Naive thymus-derived CD4-positive, alpha-beta T cell (primary cell): Measurements from ENCODE around the gene CPSF6. TPM values are rescaled to one million over a fixed set of nuclear protein-coding genes. Genes with fewer than 3 reads are reported as not detected.

ENCODE experiments used
- ATAC-seq: fragments of 150-1000 bp; cut with Tn5 transposase; 2 replicates; pipeline ENCODE4 v1.10.0; 2021; ENCODE audit warnings: mild to moderate bottlenecking, moderate library complexity
- CTCF ChIA-PET: fragments of 350-600 bp; sonication (Branson Sonifier 250); formaldehyde crosslinking; loops from one replicate; lab custom pipeline; 2021; ENCODE audit warnings: antibody characterized with exemption; lab: Charles Lee
- POLR2A ChIA-PET: fragments of 350-600 bp; sonication (Branson Sonifier 250); formaldehyde crosslinking; loops from one replicate; lab custom pipeline; 2021; ENCODE audit warnings: antibody characterized with exemption, inconsistent platforms; lab: Charles Lee
- DNase-seq, 9 donors: peaks; one replicate each; pipeline versions ENCODE4 v3.0.0 to v3.0.0-alpha.2; 2020 to 2022; ENCODE audit warnings: mixed read lengths in 1 of 9
- H3K27ac ChIP-seq: one replicate; pipeline ENCODE4 v1.7.0; 2013; ENCODE audit warnings: mild to moderate bottlenecking, low read depth, low read length, moderate library complexity
- H3K27me3 ChIP-seq, 2 donors: one replicate each; pipeline ENCODE4 v1.7.0; 2013; ENCODE audit warnings: low read length in 2 of 2, mild to moderate bottlenecking in 2 of 2, moderate library complexity in 2 of 2; ENCODE audit not compliant: control insufficient read depth in 2 of 2, insufficient read depth in 2 of 2
- H3K36me3 ChIP-seq, 3 experiments: 1 replicate in 2 of 3; 2 replicates in 1 of 3; pipeline ENCODE4 v1.7.0; 2013; ENCODE audit warnings: low read length in 3 of 3, mild to moderate bottlenecking in 3 of 3, moderate library complexity in 1 of 3; ENCODE audit not compliant: insufficient read depth in 3 of 3, control insufficient read depth in 2 of 3
- H3K4me1 ChIP-seq, 2 donors: one replicate each; pipeline ENCODE4 v1.7.0; 2013; ENCODE audit warnings: low read length in 2 of 2, mild to moderate bottlenecking in 2 of 2, moderate library complexity in 1 of 2; ENCODE audit not compliant: control insufficient read depth in 2 of 2, insufficient read depth in 2 of 2
- H3K4me3 ChIP-seq: 2 replicates; pipeline ENCODE4 v1.7.0; 2013; ENCODE audit warnings: mild to moderate bottlenecking, low read length
- H3K9me3 ChIP-seq, 3 experiments: 1 replicate in 2 of 3; 2 replicates in 1 of 3; pipeline ENCODE4 v1.7.0; 2013; ENCODE audit warnings: low read length in 3 of 3; ENCODE audit not compliant: control insufficient read depth in 2 of 3
- H3K27ac Mint-ChIP-seq, 9 donors: one replicate each; pipeline ENCODE4 v1.8.0; 2020 to 2022; ENCODE audit warnings: mixed read lengths in 9 of 9, mild to moderate bottlenecking in 8 of 9, moderate library complexity in 5 of 9, inconsistent platforms in 2 of 9
- H3K27me3 Mint-ChIP-seq, 5 donors: one replicate each; pipeline ENCODE4 v1.8.0; 2021 to 2022; ENCODE audit warnings: mixed read lengths in 5 of 5, mild to moderate bottlenecking in 1 of 5
- H3K36me3 Mint-ChIP-seq, 5 donors: one replicate each; pipeline ENCODE4 v1.8.0; 2020 to 2022; ENCODE audit warnings: mixed read lengths in 5 of 5, mild to moderate bottlenecking in 3 of 5, inconsistent platforms in 1 of 5
- H3K4me1 Mint-ChIP-seq, 7 donors: one replicate each; pipeline ENCODE4 v1.8.0; 2020 to 2022; ENCODE audit warnings: mixed read lengths in 7 of 7, mild to moderate bottlenecking in 3 of 7, inconsistent platforms in 1 of 7
- H3K4me3 Mint-ChIP-seq, 10 donors: one replicate each; pipeline ENCODE4 v1.8.0; 2020 to 2022; ENCODE audit warnings: mild to moderate bottlenecking in 10 of 10, mixed read lengths in 10 of 10, moderate library complexity in 6 of 10, inconsistent platforms in 2 of 10
- H3K9me3 Mint-ChIP-seq, 11 donors: one replicate each; pipeline ENCODE4 v1.8.0; 2020 to 2022; ENCODE audit warnings: mixed read lengths in 11 of 11, mild to moderate bottlenecking in 4 of 11, inconsistent platforms in 1 of 11, moderate library complexity in 1 of 11
- intact Hi-C, 2 donors: fragments of 100-400 bp; cut with micrococcal nuclease; formaldehyde crosslinking; loops; one replicate each; pipeline ENCODE4 v1.15.1; 2023
- polyA plus RNA-seq, 2 donors: library from polyadenylated mRNA; unstranded; fragments of 300-500 nt; fragmentation: Illumina TruSeq; gene quantifications; one replicate each; pipeline ENCODE4 v1.2.3, GENCODE V29; 2021
- total RNA-seq, 6 experiments: library from RNA in 5 of 6; stranded (reverse) in 5 of 6; gene quantifications; 1 replicate in 5 of 6; 2 replicates in 1 of 6; pipeline ENCODE4 v1.2.3 and lab custom pipeline; 2021 to 2026

The CPSF6 gene
- total and polyA plus RNA-seq, 7 experiments from 2014 or later = 33.2 to 127 (median 90.7) TPM

DNA sequence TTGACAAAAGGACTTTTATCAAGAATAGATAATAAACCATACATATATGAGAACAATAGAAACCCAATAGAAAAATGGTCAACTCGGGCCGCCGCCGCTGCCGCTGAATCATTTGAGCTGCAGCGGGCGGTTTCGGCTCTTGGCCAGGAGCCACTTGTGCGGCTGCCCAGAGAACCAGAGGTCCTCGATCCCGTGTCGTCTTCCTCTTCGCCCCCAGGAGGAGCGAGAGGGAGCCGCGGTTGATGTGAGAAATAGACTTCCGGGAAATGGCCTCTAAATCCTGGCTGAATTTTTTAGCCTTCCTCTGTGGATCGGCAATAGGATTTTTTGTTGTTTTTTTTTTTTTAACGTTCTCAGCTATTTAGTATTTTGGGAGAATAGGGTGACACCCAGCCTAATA lies 44.8 kb downstream of the CPSF6 start:
- Mint-ChIP-seq H3K36me3 (no peaks in the 10 kb centered on the region), H3K27ac (peak overlapping the region in 2 of 9 donors; percentile 32 to 52), H3K4me1 (peaks cover 11 to 33% (median 23%) of the 10 kb centered on the region in 7 donors), H3K4me3 (peak overlapping the region in 9 of 10 donors; percentile 48 to 84 (median 74)), H3K27me3 (peaks cover 0 to 38% (median 3%) of the 10 kb centered on the region in 5 donors), H3K9me3 (no peaks in the 10 kb centered on the region)
- ATAC-seq = peak; percentile 64
- Histone ChIP-seq H3K4me1 (peaks cover 3 to 6% of the 10 kb centered on the region in 2 donors), H3K27ac (no peak overlapping the region), H3K9me3 (no peaks in the 10 kb centered on the region), H3K36me3 (no peaks in the 10 kb centered on the region), H3K27me3 (no peaks in the 10 kb centered on the region), H3K4me3 (peak overlapping the region; percentile 37)
- ChIA-PET CTCF (no interaction called here), POLR2A (interaction anchor here (0.7 kb wide), 1 partner anchor 30 kb away, joined by 3 read pairs; no protein-coding TSS in a partner anchor)
- DNase-seq = peak in 1 of 9 donors; percentile 17
- intact Hi-C loops = no loop called here

DNA sequence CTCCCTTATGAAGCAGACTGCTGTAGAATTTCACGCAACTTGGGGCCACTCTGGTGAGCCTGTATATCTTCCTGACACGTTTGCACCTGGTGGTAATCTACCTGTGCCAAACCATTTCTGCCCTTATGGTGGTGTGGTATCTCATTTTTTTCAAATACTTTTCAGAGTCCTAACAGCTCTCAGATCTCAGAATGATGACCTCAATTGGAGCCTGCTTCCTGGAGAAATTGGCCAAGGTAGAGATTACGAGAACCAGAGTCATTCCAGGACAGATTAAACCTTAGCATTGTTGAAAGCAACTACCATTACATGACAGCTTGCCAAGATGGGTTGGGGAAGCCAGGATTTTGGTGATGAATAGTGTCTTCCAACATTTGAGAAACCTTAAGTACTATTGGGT lies 48.2 kb downstream of the CPSF6 start:
- ATAC-seq (no peak), DNase-seq (no peak)
- H3K4me3 Mint-ChIP-seq = no peak overlapping the region
- POLR2A ChIA-PET = interaction anchor here (0.9 to 1.8 kb wide), 3 partner anchors 12 to 46 kb away, joined by 3 to 10 read pairs (median 3); no protein-coding TSS in a partner anchor
- CTCF ChIA-PET = interaction anchor here (0.6 to 1.9 kb wide), 4 partner anchors 71 to 433 kb away, joined by 3 to 9 read pairs (median 5); no protein-coding TSS in a partner anchor
- H3K27me3 Mint-ChIP-seq = peaks cover 0 to 52% (median 14%) of the 10 kb centered on the region in 5 donors
- no peaks in the 10 kb centered on the region for H3K36me3 ChIP-seq
- H3K4me1 ChIP-seq = peaks cover 11 to 13% of the 10 kb centered on the region in 2 donors
- no peaks in the 10 kb centered on the region for H3K36me3 Mint-ChIP-seq
- H3K9me3 ChIP-seq = no peaks in the 10 kb centered on the region
- peaks cover 12 to 45% (median 34%) of the 10 kb centered on the region in 7 donors for H3K4me1 Mint-ChIP-seq
- H3K9me3 Mint-ChIP-seq = no peaks in the 10 kb centered on the region
- no peak overlapping the region for H3K4me3 ChIP-seq
- H3K27ac Mint-ChIP-seq = no peak overlapping the region
- intact Hi-C loops = no loop called here
- no peak overlapping the region for H3K27ac ChIP-seq
- H3K27me3 ChIP-seq = no peaks in the 10 kb centered on the region

DNA sequence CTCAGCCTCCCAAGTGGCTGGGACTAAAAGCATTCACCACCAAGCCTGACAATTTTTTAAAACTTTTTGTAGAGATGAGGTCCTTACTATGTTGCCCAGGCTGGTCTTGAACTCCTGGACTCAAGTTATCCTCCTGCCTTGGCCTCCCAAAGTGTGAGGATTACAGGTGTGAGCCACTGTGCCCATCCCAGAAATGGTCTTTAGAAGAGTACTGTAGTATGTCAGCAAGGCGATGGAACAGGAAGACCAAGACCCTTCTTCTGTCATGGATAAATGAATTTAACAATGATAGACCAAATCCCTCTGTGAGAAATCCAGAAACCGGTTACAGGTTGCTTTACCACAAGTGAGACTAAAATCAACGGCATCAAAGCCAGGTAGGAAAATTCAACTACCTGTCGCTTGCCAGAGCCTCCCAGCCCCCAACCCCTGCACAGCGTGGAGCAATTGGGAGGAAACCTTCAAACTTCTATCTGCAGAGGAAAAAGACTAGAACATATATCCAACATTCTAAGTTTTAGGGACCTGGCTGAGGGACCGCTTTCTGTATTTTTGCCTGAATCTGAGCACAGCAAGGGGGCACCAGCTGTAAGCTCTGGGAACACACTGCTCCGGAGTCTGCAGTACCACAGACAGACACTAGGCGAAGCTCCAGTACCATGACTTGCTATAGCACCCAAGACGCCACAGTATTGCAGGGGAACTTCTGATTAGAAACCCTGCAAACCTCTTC lies 51.3 kb downstream of the CPSF6 start:
- Mint-ChIP-seq H3K27ac (peak overlapping the region in 1 of 9 donors; percentile 59), H3K4me3 (peak overlapping the region in 2 of 10 donors; percentile 14 to 37), H3K27me3 (peaks cover 0 to 49% (median 18%) of the 10 kb centered on the region in 5 donors), H3K4me1 (peaks cover 6 to 36% (median 22%) of the 10 kb centered on the region in 7 donors), H3K9me3 (no peaks in the 10 kb centered on the region), H3K36me3 (no peaks in the 10 kb centered on the region)
- H3K9me3 ChIP-seq = no peaks in the 10 kb centered on the region
- H3K27me3 ChIP-seq = no peaks in the 10 kb centered on the region
- intact Hi-C loops = loop anchor here (1.0 to 2.0 kb wide), 9 partner anchors 40 to 1287 kb away; partner anchors contain the start of gene CCT2 (in 1 of the 2)
- peak; percentile 100 for ATAC-seq
- no peak overlapping the region for H3K27ac ChIP-seq
- H3K4me3 ChIP-seq = no peak overlapping the region
- POLR2A ChIA-PET = interaction anchor here (1.0 to 1.7 kb wide), 2 partner anchors 40 to 44 kb away, joined by 3 to 10 read pairs; no protein-coding TSS in a partner anchor
- no peaks in the 10 kb centered on the region for H3K36me3 ChIP-seq
- H3K4me1 ChIP-seq = peaks cover 8% of the 10 kb centered on the region in 2 donors
- DNase-seq = peak; percentile 57 to 82 (median 75)
- CTCF ChIA-PET = interaction anchor here (0.5 to 3.9 kb wide), 16 partner anchors 12 to 438 kb away, joined by 3 to 76 read pairs (median 4); no protein-coding TSS in a partner anchor

DNA sequence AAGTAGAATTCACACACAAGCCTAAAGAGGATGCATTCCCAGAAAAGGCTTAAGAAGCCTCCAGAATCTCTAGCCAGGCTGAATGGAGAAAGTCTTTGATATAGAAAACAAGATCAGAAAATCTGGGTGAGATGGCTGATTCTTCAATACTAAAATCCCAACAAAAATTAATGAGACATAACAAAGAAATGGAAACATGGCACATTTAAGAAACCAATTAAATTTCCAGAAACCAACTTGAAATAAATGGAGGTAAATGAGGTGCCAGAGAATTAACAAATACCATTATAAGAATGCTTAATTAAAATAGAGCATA lies 51.9 kb downstream of the CPSF6 start:
- Histone ChIP-seq H3K9me3 (no peaks in the 10 kb centered on the region), H3K27me3 (no peaks in the 10 kb centered on the region), H3K4me1 (peaks cover 8% of the 10 kb centered on the region in 2 donors), H3K4me3 (no peak overlapping the region), H3K27ac (no peak overlapping the region), H3K36me3 (no peaks in the 10 kb centered on the region)
- DNase-seq (no peak), ATAC-seq (no peak)
- Mint-ChIP-seq H3K4me1 (peaks cover 6 to 33% (median 18%) of the 10 kb centered on the region in 7 donors), H3K27ac (peak overlapping the region in 1 of 9 donors; percentile 59), H3K9me3 (no peaks in the 10 kb centered on the region), H3K27me3 (peaks cover 0 to 47% (median 19%) of the 10 kb centered on the region in 5 donors), H3K4me3 (peak overlapping the region in 2 of 10 donors; percentile 14 to 37), H3K36me3 (no peaks in the 10 kb centered on the region)
- intact Hi-C loops = loop anchor here (1.0 to 2.0 kb wide), 9 partner anchors 39 to 1286 kb away; partner anchors contain the start of gene CCT2 (in 1 of the 2)
- ChIA-PET POLR2A (interaction anchor here (1.0 to 1.7 kb wide), 3 partner anchors 39 to 66 kb away, joined by 3 to 10 read pairs (median 3); no protein-coding TSS in a partner anchor), CTCF (interaction anchor here (0.6 to 3.9 kb wide), 16 partner anchors 12 to 439 kb away, joined by 3 to 76 read pairs (median 4); no protein-coding TSS in a partner anchor)

DNA sequence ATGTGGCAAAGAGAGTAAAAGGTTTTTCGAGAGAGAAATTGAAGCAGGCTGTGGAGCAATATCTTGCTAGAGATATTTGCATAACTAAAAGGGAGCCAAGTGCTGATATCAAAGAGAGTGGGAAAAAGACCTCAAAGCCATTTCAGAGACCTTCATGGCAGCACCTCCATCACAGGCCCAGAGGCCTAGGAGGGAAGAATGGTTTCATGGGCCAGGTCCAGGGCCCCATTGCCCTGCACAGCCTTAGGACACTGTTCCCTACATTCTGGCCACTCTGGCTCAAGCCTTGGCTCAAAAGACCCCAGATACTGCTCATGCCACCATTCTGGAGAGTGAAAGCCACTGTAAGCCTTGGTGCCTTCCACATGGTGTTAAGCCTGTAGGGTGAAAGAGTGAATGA lies 58.8 kb downstream of the CPSF6 start:
- H3K4me1 Mint-ChIP-seq = peaks cover 0 to 8% (median 6%) of the 10 kb centered on the region in 7 donors
- H3K4me3 Mint-ChIP-seq = no peak overlapping the region
- peaks cover 0 to 8% (median 0%) of the 10 kb centered on the region in 11 donors for H3K9me3 Mint-ChIP-seq
- peaks cover 0 to 21% (median 11%) of the 10 kb centered on the region in 5 donors for H3K27me3 Mint-ChIP-seq
- ChIA-PET POLR2A (no interaction called here), CTCF (no interaction called here)
- Histone ChIP-seq H3K27ac (no peak overlapping the region), H3K9me3 (no peaks in the 10 kb centered on the region), H3K27me3 (no peaks in the 10 kb centered on the region), H3K4me1 (no peaks in the 10 kb centered on the region), H3K4me3 (no peak overlapping the region), H3K36me3 (no peaks in the 10 kb centered on the region)
- DNase-seq (no peak), ATAC-seq (no peak)
- H3K36me3 Mint-ChIP-seq = peaks cover 0 to 6% (median 4%) of the 10 kb centered on the region in 5 donors
- H3K27ac Mint-ChIP-seq = no peak overlapping the region
- intact Hi-C loops = no loop called here

DNA sequence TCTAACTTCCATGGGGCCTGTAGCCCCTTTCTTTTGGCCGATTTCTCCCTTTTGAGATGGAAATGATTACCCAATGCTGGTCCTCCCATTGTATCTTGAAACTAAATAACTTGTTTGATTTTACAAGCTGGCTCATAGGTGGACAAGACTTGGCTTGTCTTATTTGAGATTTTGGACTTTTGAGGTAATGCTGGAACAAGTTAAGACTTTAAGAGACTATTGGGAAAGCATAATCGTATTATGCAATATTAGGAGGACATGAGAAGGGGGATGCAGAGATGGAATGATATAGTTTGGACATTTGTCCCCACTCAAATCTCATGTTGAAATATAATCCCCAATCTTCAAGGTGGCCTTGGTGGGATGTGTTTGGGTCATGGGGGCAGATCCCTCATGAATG lies 59.6 kb downstream of the CPSF6 start:
- Histone ChIP-seq H3K27ac (no peak overlapping the region), H3K9me3 (no peaks in the 10 kb centered on the region), H3K4me3 (no peak overlapping the region), H3K27me3 (no peaks in the 10 kb centered on the region), H3K36me3 (no peaks in the 10 kb centered on the region), H3K4me1 (no peaks in the 10 kb centered on the region)
- ATAC-seq (no peak), DNase-seq (no peak)
- Mint-ChIP-seq H3K4me3 (no peak overlapping the region), H3K27me3 (peaks cover 0 to 15% (median 8%) of the 10 kb centered on the region in 5 donors), H3K4me1 (no peaks in the 10 kb centered on the region), H3K9me3 (peaks cover 0 to 13% (median 0%) of the 10 kb centered on the region in 11 donors), H3K36me3 (peaks cover 0 to 6% (median 4%) of the 10 kb centered on the region in 5 donors), H3K27ac (no peak overlapping the region)
- ChIA-PET POLR2A (no interaction called here), CTCF (no interaction called here)
- intact Hi-C loops = no loop called here
